ENCODE results near the gene GCK. TPM values are rescaled to one million over a fixed set of nuclear protein-coding genes. Genes with fewer than 3 reads are reported as not detected.

GCK gene
- total and polyA plus RNA-seq, 2 donors (not counting 3 experiments of a cell fraction or from before 2014, with no cell fraction given) = 0.17 to 0.51 TPM

DNA sequence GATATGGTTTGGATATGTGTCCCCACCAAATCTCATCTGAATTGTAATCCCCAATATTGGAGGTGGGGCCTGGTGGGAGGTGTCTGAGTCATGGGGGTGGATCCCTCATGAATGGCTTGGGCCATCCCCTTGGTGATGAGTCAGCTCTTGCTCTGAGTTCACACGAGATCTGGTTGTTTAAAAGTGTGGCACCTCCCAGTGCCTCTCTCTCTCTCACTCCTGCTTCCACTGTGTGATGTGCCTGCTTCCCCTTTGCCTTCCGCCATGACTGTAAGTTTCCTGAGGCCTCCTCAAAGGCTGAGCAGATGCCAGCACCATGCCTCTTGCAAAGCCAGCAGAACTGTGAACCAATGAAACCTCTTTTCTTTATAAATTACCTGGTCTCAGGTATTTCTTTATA lies 4.8 kb upstream of the GCK start:
- no peak overlapping the region for H3K4me3 ChIP-seq (replicated peaks in 1 of 3; ENCODE audit: insufficient read depth in 1 of 3, low read depth in 1 of 3, low read length in 3 of 3)
- ChIA-PET POLR2A (no interaction called here), CTCF (interaction anchor here (2.9 to 4.9 kb wide), 2 partner anchors 122 to 174 kb away, joined by 34 to 60 read pairs; no protein-coding TSS in a partner anchor)
- H3K9ac ChIP-seq (replicated peaks; ENCODE audit: extremely low read depth, insufficient read depth, low read length) = no peak overlapping the region
- no peak for DNase-seq (ENCODE audit: low read depth, low spot score)
- no peaks in the 10 kb centered on the region for H3K36me3 ChIP-seq (ENCODE audit: control insufficient read depth in 2 of 2, extremely low read depth in 1 of 2, insufficient read depth in 2 of 2, low read length in 2 of 2)
- H3K9me3 ChIP-seq (replicated peaks; ENCODE audit: control insufficient read depth, insufficient read depth, low read length) = no peaks in the 10 kb centered on the region
- H3K4me2 ChIP-seq (ENCODE audit: insufficient read depth, low read length) = no peak overlapping the region
- no peaks in the 10 kb centered on the region for H4K20me1 ChIP-seq (replicated peaks; ENCODE audit: control insufficient read depth, extremely low read depth, insufficient read depth, low read length)
- intact Hi-C loops (cut with micrococcal nuclease) = no loop called here
- no TSS peak for BruUV-seq (replicated peaks)
- no peaks in the 10 kb centered on the region for H3K9me1 ChIP-seq (replicated peaks; ENCODE audit: control insufficient read depth, extremely low read depth, insufficient read depth, low read length)
- H3K79me2 ChIP-seq (ENCODE audit: control insufficient read depth, insufficient read depth, low read length) = no peaks in the 10 kb centered on the region
- dilution Hi-C loops (cut with MboI; ENCODE audit: extremely low pct_ligation_motif_present, low sequenced_read_pairs) = no loop called here
- no peak overlapping the region for H2AFZ ChIP-seq (ENCODE audit: low read depth, low read length)
- FAIRE-seq = no peak
- no peaks in the 10 kb centered on the region for H3K4me1 ChIP-seq (ENCODE audit: control insufficient read depth, extremely low read depth, insufficient read depth, low read length)
- TF ChIP-seq POLR2AphosphoS5 (IDR thresholded peaks at IDR 0.05; ENCODE audit: insufficient read depth, low read depth, low read length) (no peak), FOS (IDR thresholded peaks at IDR 0.05; ENCODE audit: borderline replicate concordance, insufficient read depth, low read length) (no peak), POLR2A (IDR thresholded peaks at IDR 0.05; ENCODE audit: low read depth, low read length) (no peak), EZH2 (IDR thresholded peaks at IDR 0.05; ENCODE audit: borderline replicate concordance, low read depth, low read length, severe bottlenecking) (no peak), MYC (IDR thresholded peaks at IDR 0.05; ENCODE audit: low read depth, low read length) (no peak), GATA2 (IDR thresholded peaks at IDR 0.05; ENCODE audit: insufficient read depth, insufficient read length, low read depth, low read length) (no peak), JUN (IDR thresholded peaks at IDR 0.05; ENCODE audit: borderline replicate concordance, insufficient read depth, insufficient read length, low read depth) (no peak)
- TF ChIP-seq, protein P1, sequence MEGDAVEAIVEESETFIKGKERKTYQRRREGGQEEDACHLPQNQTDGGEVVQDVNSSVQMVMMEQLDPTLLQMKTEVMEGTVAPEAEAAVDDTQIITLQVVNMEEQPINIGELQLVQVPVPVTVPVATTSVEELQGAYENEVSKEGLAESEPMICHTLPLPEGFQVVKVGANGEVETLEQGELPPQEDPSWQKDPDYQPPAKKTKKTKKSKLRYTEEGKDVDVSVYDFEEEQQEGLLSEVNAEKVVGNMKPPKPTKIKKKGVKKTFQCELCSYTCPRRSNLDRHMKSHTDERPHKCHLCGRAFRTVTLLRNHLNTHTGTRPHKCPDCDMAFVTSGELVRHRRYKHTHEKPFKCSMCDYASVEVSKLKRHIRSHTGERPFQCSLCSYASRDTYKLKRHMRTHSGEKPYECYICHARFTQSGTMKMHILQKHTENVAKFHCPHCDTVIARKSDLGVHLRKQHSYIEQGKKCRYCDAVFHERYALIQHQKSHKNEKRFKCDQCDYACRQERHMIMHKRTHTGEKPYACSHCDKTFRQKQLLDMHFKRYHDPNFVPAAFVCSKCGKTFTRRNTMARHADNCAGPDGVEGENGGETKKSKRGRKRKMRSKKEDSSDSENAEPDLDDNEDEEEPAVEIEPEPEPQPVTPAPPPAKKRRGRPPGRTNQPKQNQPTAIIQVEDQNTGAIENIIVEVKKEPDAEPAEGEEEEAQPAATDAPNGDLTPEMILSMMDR (IDR thresholded peaks at IDR 0.05; ENCODE audit: extremely low read depth in 1 of 2, insufficient read depth in 1 of 2, low read depth in 1 of 2, low read length in 2 of 2) = no peak
- TF ChIP-seq, protein P2, sequence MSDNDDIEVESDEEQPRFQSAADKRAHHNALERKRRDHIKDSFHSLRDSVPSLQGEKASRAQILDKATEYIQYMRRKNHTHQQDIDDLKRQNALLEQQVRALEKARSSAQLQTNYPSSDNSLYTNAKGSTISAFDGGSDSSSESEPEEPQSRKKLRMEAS (IDR thresholded peaks at IDR 0.05; ENCODE audit: insufficient read depth, insufficient read length) = no peak
- peaks cover 7 to 20% of the 10 kb centered on the region in 2 experiments for H3K27me3 ChIP-seq (ENCODE audit: control insufficient read depth in 2 of 2, insufficient read depth in 2 of 2, low read length in 2 of 2)
- H3K27ac ChIP-seq (ENCODE audit: insufficient read depth, low read depth, low read length) = no peak overlapping the region
